ENCODE data around the gene FGF12.

FGF12 gene

GRCh38 chr3:192710366-192710765 lies 17.0 kb downstream of the FGF12 start:
- TF ChIP-seq EZH2 (IDR thresholded peaks at IDR 0.05; ENCODE audit: borderline replicate concordance, low read length) (no peak), CTCF (IDR thresholded peaks at IDR 0.05; ENCODE audit: low read length) (no peak)
- H3K27ac ChIP-seq (ENCODE audit: low read depth, low read length, poor library complexity, severe bottlenecking): no peak overlapping the region
- H3K4me1 ChIP-seq (ENCODE audit: insufficient read depth, low read length, severe bottlenecking): no peaks in the 10 kb centered on the region

GRCh38 chr3:192706272-192706671 lies 21.1 kb downstream of the FGF12 start:
- no peak overlapping the region for H3K4me3 ChIP-seq (ENCODE audit: low read depth, low read length, poor library complexity, severe bottlenecking)
- H4K20me1 ChIP-seq (ENCODE audit: insufficient read depth, low read length): no peaks in the 10 kb centered on the region
- H3K4me1 ChIP-seq (ENCODE audit: insufficient read depth, low read length, severe bottlenecking): no peaks in the 10 kb centered on the region
- no peaks in the 10 kb centered on the region for H3K36me3 ChIP-seq (ENCODE audit: insufficient read depth, low read length)
- no peaks in the 10 kb centered on the region for H3K9me3 ChIP-seq (ENCODE audit: low read length)
- no peaks in the 10 kb centered on the region for H3K9me2 ChIP-seq (ENCODE audit: low read depth, low read length)
- no peak overlapping the region for H3K27ac ChIP-seq (ENCODE audit: low read depth, low read length, poor library complexity, severe bottlenecking)
- no peaks in the 10 kb centered on the region for H3F3A ChIP-seq (ENCODE audit: insufficient read depth, low read length)
- H3K4me2 ChIP-seq (ENCODE audit: low read length): no peak overlapping the region
- H3K9ac ChIP-seq (ENCODE audit: low read length): no peak overlapping the region
- no peak overlapping the region for H2AFZ ChIP-seq (ENCODE audit: low read length)
- H3K79me2 ChIP-seq (ENCODE audit: insufficient read depth, low read length): no peaks in the 10 kb centered on the region
- H3K27me3 ChIP-seq (ENCODE audit: insufficient read depth, low read length): no peaks in the 10 kb centered on the region
- TF ChIP-seq CTCF (IDR thresholded peaks at IDR 0.05; ENCODE audit: low read length) (no peak), EZH2 (IDR thresholded peaks at IDR 0.05; ENCODE audit: borderline replicate concordance, low read length) (no peak)

More at GRCh38 chr3:192710366-192710765, 17.0 kb downstream of the FGF12 start:
- no peaks in the 10 kb centered on the region for H3K36me3 ChIP-seq (ENCODE audit: insufficient read depth, low read length)
- no peaks in the 10 kb centered on the region for H3K27me3 ChIP-seq (ENCODE audit: insufficient read depth, low read length)
- no peaks in the 10 kb centered on the region for H4K20me1 ChIP-seq (ENCODE audit: insufficient read depth, low read length)
- no peak overlapping the region for H3K4me3 ChIP-seq (ENCODE audit: low read depth, low read length, poor library complexity, severe bottlenecking)
- H3K79me2 ChIP-seq (ENCODE audit: insufficient read depth, low read length): no peaks in the 10 kb centered on the region
- no peak overlapping the region for H2AFZ ChIP-seq (ENCODE audit: low read length)
- no peak overlapping the region for H3K9ac ChIP-seq (ENCODE audit: low read length)
- H3K4me2 ChIP-seq (ENCODE audit: low read length): no peak overlapping the region
- no peaks in the 10 kb centered on the region; the same call in 1 of the 2 replicates for H3F3A ChIP-seq (ENCODE audit: insufficient read depth, low read length)
- no peaks in the 10 kb centered on the region for H3K9me2 ChIP-seq (ENCODE audit: low read depth, low read length)
- H3K9me3 ChIP-seq (ENCODE audit: low read length): no peaks in the 10 kb centered on the region

- no peaks in the 10 kb centered on the region for H3K9me3 ChIP-seq (ENCODE audit: low read length)
- no peaks in the 10 kb centered on the region for H4K20me1 ChIP-seq (ENCODE audit: insufficient read depth, low read length)
- no peak overlapping the region for H3K4me3 ChIP-seq (ENCODE audit: low read depth, low read length, poor library complexity, severe bottlenecking)
- H3F3A ChIP-seq (ENCODE audit: insufficient read depth, low read length): no peaks in the 10 kb centered on the region
- H2AFZ ChIP-seq (ENCODE audit: low read length): no peak overlapping the region
- no peaks in the 10 kb centered on the region for H3K9me2 ChIP-seq (ENCODE audit: low read depth, low read length)
- H3K9ac ChIP-seq (ENCODE audit: low read length): no peak overlapping the region
- H3K27ac ChIP-seq (ENCODE audit: low read depth, low read length, poor library complexity, severe bottlenecking): no peak overlapping the region
- no peak overlapping the region for H3K4me2 ChIP-seq (ENCODE audit: low read length)
- no peaks in the 10 kb centered on the region for H3K36me3 ChIP-seq (ENCODE audit: insufficient read depth, low read length)
- no peaks in the 10 kb centered on the region for H3K4me1 ChIP-seq (ENCODE audit: insufficient read depth, low read length, severe bottlenecking)
- no peaks in the 10 kb centered on the region for H3K27me3 ChIP-seq (ENCODE audit: insufficient read depth, low read length)
- H3K79me2 ChIP-seq (ENCODE audit: insufficient read depth, low read length): no peaks in the 10 kb centered on the region
- TF ChIP-seq EZH2 (IDR thresholded peaks at IDR 0.05; ENCODE audit: borderline replicate concordance, low read length) (no peak), CTCF (IDR thresholded peaks at IDR 0.05; ENCODE audit: low read length) (no peak)
Observed at GRCh38 chr3:192700885-192701284, 26.5 kb downstream of the FGF12 start.
